HG02981 (cell line): ENCODE data around the gene ZNF79.

Experiments
- ATAC-seq: cut with Tn5 transposase; IDR thresholded peaks from one replicate; pipeline ENCODE4 v1.9.1; 2021; ENCODE audit warnings: mild to moderate bottlenecking, moderate library complexity; ENCODE audit not compliant: unreplicated experiment

ZNF79 gene

GRCh38 chr9:127492616-127493015, 68.4 kb downstream of the ZNF79 start:
- no peak for ATAC-seq

GRCh38 chr9:127493592-127494303, 69.6 kb downstream of the ZNF79 start:
- no peak for ATAC-seq

DNA sequence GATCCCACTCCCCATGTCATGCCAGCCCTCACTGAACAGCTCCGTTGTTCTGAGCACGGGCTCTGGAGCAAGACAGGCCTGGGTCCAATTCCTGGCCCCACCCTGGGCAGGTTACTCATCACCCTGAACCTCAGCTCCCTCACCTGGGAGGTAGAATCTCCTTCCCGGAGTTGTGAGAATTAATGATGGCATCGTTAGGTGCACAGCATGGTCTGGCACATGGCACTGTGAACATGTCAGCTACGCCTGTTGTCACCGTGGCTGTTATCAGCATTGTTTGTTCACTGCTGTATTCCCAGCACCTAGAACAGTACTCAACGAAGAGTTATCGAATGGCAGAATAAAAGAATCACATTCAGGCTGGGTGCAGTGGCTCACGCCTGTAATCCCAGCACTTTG, 70.1 kb downstream of the ZNF79 start:
- no peak for ATAC-seq
